Skeletal muscle tissue (tissue), 4 donors: Measurements from ENCODE around the gene AMMECR1L. TPM values are rescaled to one million over a fixed set of nuclear protein-coding genes. Genes with fewer than 3 reads are reported as not detected.
A peak's percentile ranks its signal among the peaks of the same experiment; 100 is the strongest.

ENCODE experiments used
- H3K27ac ChIP-seq: one replicate; pipeline ENCODE4 v1.7.0; 2013; ENCODE audit warnings: mild to moderate bottlenecking, low read depth, low read length, inconsistent platforms
- H3K27me3 ChIP-seq, 3 donors: one replicate each; pipeline ENCODE4 v1.7.0; 2013; ENCODE audit warnings: low read length in 3 of 3; ENCODE audit not compliant: control insufficient read depth in 3 of 3, insufficient read depth in 3 of 3
- H3K36me3 ChIP-seq, 3 donors: one replicate each; pipeline ENCODE4 v1.7.0; 2013; ENCODE audit warnings: low read length in 3 of 3; ENCODE audit not compliant: control insufficient read depth in 3 of 3, insufficient read depth in 3 of 3
- H3K4me1 ChIP-seq, 3 donors: one replicate each; pipeline ENCODE4 v1.7.0; 2013; ENCODE audit warnings: low read length in 3 of 3, mild to moderate bottlenecking in 3 of 3; ENCODE audit not compliant: control insufficient read depth in 3 of 3, insufficient read depth in 3 of 3
- H3K4me3 ChIP-seq, 3 donors: one replicate each; pipeline ENCODE4 v1.7.0; 2013; ENCODE audit warnings: low read length in 3 of 3
- H3K9ac ChIP-seq, 3 donors: one replicate each; pipeline ENCODE4 v1.7.0; 2013; ENCODE audit warnings: low read length in 3 of 3, mild to moderate bottlenecking in 3 of 3, moderate library complexity in 2 of 3, low read depth in 1 of 3
- H3K9me3 ChIP-seq, 3 donors: one replicate each; pipeline ENCODE4 v1.7.0; 2013; ENCODE audit warnings: low read length in 3 of 3; ENCODE audit not compliant: control insufficient read depth in 3 of 3
- total RNA-seq: library from RNA; depleted of rRNA; stranded (reverse); fragments of >200 nt; gene quantifications from one replicate; pipeline ENCODE4 v1.2.3, GENCODE V29; 2014
- donor health status: Osteomylitis.

Gene AMMECR1L
- total RNA-seq, 1 donor from 2014 or later, result 9.9 TPM

DNA sequence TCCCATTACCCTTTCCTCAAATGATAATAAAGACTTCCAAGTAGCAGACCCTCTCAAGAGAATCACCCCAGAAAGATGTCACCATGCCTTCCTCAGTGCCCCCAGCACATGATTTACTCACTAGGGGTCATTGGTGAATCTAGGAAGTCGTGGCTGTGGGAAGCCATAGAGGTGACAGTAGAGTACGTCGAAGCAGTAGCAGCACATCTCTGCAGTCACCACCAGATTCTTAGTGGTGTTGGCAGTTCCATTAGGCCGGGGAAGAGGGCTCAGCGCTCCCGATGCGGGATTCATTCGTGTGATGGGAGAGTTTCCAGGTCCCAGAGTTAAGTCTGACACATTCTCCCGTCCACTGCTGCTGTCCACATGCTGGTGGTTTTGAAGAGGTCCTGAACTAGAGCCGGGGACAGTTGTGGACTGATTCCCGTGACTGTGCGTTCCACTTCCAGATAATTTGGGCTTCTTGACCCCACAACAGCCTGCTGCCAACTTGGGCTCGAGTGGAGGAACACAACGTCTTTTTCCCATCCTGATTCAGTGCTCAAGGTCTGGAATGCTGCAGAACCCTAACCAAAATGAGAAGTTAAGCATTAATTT, 12.0 kb downstream of the AMMECR1L start:
- Histone ChIP-seq H3K36me3 (peaks cover 20 to 28% (median 24%) of the 10 kb centered on the region in 3 donors), H3K4me3 (no peak overlapping the region), H3K27me3 (no peaks in the 10 kb centered on the region), H3K4me1 (peaks cover 5 to 9% (median 8%) of the 10 kb centered on the region in 3 donors), H3K9me3 (no peaks in the 10 kb centered on the region), H3K9ac (no peak overlapping the region), H3K27ac (no peak overlapping the region)

DNA sequence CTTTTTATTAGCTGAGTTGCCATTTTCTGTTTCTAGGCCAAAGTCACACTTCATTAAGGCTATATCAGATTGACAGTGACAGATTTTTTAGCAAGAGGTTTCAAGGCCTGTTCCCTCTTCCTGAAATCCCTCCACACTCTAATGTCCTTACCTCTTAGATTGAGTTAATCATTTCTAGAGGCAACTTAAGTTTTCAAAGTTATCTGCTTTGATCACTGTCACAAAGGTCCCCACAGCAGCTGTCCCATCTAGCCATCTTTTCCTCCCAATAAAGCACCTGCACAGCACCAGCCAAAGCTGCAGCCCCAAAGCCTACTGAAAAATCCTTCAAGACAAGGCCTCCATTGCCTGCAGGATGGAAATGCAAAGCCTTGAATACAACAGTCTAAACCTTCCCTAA, 13.4 kb downstream of the AMMECR1L start:
- Histone ChIP-seq H3K27ac (no peak overlapping the region), H3K36me3 (peaks cover 25 to 36% (median 35%) of the 10 kb centered on the region in 3 donors), H3K4me3 (no peak overlapping the region), H3K9ac (no peak overlapping the region), H3K9me3 (no peaks in the 10 kb centered on the region), H3K27me3 (no peaks in the 10 kb centered on the region), H3K4me1 (peaks cover 5 to 9% (median 8%) of the 10 kb centered on the region in 3 donors)

DNA sequence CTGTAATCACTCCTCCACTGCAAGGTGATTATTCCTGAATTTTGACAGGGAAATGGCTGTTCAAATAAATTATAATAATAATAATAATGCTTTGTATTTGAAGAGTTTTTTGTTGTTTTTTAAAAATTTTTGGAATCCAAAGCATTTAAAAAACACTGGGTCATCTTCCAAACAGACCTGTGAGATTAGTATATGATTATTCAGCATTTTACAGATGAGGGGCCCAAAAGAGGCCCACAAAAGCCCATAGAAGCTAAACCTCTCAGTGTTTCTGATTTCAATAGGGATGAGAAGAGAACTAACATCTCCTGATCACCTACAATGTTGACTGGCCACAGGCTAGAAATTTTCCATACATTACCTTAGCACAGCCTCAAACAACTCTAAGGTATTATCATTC, 19.8 kb downstream of the AMMECR1L start:
- H3K4me1 ChIP-seq, result no peaks in the 10 kb centered on the region
- no peaks in the 10 kb centered on the region for H3K27me3 ChIP-seq
- no peaks in the 10 kb centered on the region for H3K9me3 ChIP-seq
- no peak overlapping the region for H3K27ac ChIP-seq
- no peak overlapping the region for H3K4me3 ChIP-seq
- H3K36me3 ChIP-seq, result peaks cover 42 to 62% (median 59%) of the 10 kb centered on the region in 3 donors
- H3K9ac ChIP-seq, result no peak overlapping the region

DNA sequence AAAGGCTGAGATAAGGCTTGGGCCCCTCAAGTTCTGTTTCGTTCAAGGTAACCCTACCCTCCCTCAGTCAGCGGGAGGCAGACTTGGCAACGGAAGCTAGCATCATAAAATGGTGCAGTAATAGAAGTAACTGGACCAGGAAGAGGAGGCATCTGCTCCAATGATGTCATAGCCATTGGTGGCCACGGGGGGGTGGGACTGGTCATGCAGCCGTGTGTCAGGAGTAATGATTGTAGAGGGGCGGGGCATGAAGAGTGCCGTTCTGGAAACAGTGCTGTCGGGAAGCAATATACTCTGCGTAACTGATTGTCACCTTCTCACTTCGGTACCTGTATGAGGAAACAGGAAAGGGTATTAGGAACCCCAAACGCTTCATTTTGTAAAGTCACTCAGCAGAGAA, 20.9 kb downstream of the AMMECR1L start:
- no peak overlapping the region for H3K9ac ChIP-seq
- H3K4me1 ChIP-seq, result peaks cover 1 to 3% (median 1%) of the 10 kb centered on the region in 3 donors
- no peak overlapping the region for H3K4me3 ChIP-seq
- H3K27ac ChIP-seq, result no peak overlapping the region
- H3K36me3 ChIP-seq, result peaks cover 42 to 55% (median 53%) of the 10 kb centered on the region in 3 donors
- no peaks in the 10 kb centered on the region for H3K9me3 ChIP-seq
- no peaks in the 10 kb centered on the region for H3K27me3 ChIP-seq

DNA sequence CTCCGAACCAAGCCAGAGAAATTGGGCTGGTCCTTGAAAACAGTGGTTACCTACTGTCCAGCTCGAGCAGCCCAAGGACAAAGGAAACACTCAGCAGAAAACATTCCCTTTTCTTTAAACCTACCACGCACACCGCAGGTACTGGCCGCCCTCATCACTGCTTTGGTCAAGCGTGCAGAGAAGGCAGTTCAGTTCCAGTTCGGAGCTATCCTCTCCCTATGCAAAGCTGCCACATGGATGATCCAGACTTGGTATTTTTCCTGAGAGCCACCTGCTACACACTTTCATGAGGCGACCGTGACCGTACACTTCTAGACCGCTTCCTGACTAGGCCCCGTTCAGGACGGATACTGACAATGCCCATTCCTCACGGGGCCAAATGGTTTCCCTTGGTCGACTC, 23.5 kb downstream of the AMMECR1L start:
- H3K36me3 ChIP-seq, result peaks cover 32 to 39% (median 36%) of the 10 kb centered on the region in 3 donors
- no peak overlapping the region for H3K9ac ChIP-seq

DNA sequence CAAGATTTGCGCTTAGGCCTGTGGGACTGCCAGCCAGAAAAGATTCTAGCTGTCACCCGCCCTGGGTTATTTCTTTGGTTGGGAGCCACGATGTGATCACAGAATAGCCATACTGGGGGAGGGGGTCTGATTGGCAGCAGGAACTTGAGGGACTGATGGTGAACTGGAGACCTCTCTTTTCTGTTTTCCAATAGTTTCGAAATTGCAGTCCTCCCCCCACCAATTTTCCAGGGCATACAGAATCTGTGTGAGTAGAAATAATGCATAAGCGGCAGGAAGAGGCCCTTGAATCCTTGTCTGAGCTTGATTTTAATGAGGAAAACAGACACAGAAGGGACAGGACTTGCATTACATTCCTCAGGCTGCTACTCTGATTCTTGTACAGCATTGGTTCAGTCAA, 25.6 kb downstream of the AMMECR1L start:
- no peak overlapping the region for H3K4me3 ChIP-seq
- no peak overlapping the region for H3K9ac ChIP-seq
- peaks cover 17 to 20% (median 18%) of the 10 kb centered on the region in 3 donors for H3K36me3 ChIP-seq
- H3K9me3 ChIP-seq, result no peaks in the 10 kb centered on the region
- peak overlapping the region; percentile 1 for H3K27ac ChIP-seq
- H3K4me1 ChIP-seq, result peaks cover 15 to 18% (median 16%) of the 10 kb centered on the region in 3 donors
- H3K27me3 ChIP-seq, result no peaks in the 10 kb centered on the region

More for the DNA sequence above, 23.5 kb downstream of the AMMECR1L start:
- Histone ChIP-seq H3K27me3 (no peaks in the 10 kb centered on the region), H3K4me3 (no peak overlapping the region), H3K27ac (no peak overlapping the region), H3K4me1 (peaks cover 6 to 10% (median 9%) of the 10 kb centered on the region in 3 donors), H3K9me3 (no peaks in the 10 kb centered on the region)

DNA sequence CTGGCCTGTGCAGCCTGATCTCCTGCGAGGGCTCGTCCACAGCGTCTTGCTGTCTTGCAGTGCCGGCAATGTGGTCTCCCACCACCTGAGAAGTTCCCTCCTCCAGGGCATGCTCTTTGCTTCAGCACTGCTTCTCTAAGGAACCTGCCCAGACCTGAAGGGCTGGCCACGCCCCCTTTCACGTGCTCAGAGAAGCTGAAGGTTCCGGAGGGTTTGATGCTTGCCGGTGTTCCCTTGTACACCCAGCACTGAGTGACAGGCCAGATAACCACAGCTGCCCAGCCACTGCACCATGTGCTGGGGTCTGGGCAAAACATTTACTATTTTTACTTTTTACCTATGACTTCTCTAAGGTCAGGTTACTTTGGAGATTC, 26.1 kb downstream of the AMMECR1L start:
- Histone ChIP-seq H3K9me3 (no peaks in the 10 kb centered on the region), H3K36me3 (peaks cover 13 to 16% (median 14%) of the 10 kb centered on the region in 3 donors), H3K4me1 (peaks cover 15 to 18% (median 16%) of the 10 kb centered on the region in 3 donors), H3K27ac (peak overlapping the region; percentile 1), H3K27me3 (no peaks in the 10 kb centered on the region), H3K9ac (no peak overlapping the region), H3K4me3 (no peak overlapping the region)

DNA sequence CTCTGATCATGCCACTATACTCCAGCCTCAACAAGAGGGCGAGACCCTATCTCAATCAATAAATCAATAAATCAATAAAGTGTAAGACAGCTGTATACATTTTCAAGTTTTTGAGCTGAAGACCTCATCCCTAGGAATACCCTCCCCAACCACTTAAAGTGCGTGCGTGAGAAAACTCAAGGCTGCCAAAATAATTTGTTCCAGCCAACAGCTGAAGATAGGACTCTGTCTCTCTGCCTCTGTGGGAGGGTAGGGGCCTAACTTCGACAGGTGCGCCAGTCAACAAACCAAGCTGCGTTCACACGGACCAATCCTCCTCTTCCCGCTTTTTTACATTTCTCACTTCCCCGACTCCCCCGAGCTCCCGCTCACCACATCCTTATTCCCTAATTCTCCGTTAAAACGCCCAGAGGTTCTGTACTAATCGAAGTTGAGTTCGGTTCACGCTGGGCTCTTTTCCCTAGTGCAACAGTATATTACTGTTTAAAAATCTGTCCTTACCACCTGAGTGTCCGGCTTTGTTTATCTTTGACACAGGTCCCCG, 28.4 kb downstream of the AMMECR1L start:
- Histone ChIP-seq H3K9ac (peak overlapping the region; percentile 87 to 94 (median 93)), H3K4me1 (peaks cover 15 to 18% (median 16%) of the 10 kb centered on the region in 3 donors), H3K9me3 (no peaks in the 10 kb centered on the region), H3K27ac (peak overlapping the region; percentile 65), H3K4me3 (peak overlapping the region; percentile 95 to 98 (median 96)), H3K27me3 (no peaks in the 10 kb centered on the region), H3K36me3 (peaks cover 2 to 6% (median 2%) of the 10 kb centered on the region in 3 donors)

DNA sequence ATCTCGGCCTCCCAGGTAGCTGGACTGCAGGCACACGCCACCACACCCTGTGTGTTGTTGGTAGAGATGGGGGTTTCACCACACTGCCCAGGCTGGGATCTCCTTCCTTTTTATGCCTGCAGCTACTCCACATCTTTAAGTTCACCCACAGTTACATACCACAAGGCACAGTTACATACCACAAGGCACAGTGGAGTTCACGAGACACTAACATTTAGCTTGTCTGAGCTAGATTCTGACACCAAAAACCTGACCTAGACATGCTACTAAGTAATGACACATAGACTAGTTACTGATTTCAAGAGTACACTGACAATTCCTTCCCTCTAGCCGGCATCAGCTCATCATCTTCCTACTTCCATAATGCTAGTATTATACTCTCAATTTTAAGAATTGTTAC, 32.1 kb downstream of the AMMECR1L start:
- Histone ChIP-seq H3K4me1 (peaks cover 9 to 12% (median 11%) of the 10 kb centered on the region in 3 donors), H3K36me3 (peaks cover 13 to 24% (median 23%) of the 10 kb centered on the region in 3 donors), H3K4me3 (no peak overlapping the region), H3K9me3 (no peaks in the 10 kb centered on the region), H3K27ac (no peak overlapping the region), H3K9ac (no peak overlapping the region), H3K27me3 (no peaks in the 10 kb centered on the region)

DNA sequence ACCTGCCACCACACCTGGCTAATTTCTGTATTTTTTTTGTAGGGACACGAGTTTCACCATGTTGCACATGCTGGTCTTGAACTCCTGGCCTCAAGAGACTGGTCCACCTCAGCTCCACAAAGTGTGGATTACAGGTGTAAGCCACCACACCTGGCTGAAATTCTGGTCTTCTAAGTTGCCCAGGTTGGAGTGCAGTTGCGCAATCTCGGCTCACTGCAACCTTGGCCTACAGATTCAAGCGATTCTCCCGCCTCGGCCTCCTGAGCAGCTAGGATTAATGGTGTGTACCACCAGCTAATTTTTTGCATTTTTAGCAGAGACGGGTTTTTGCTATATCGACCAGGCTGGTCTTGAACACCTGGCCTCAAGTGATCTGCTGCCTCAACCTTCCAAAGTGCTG, 33.4 kb downstream of the AMMECR1L start:
- Histone ChIP-seq H3K9ac (no peak overlapping the region), H3K4me1 (peaks cover 7 to 12% (median 8%) of the 10 kb centered on the region in 3 donors), H3K27me3 (no peaks in the 10 kb centered on the region), H3K4me3 (no peak overlapping the region), H3K27ac (no peak overlapping the region), H3K9me3 (no peaks in the 10 kb centered on the region), H3K36me3 (peaks cover 16 to 32% (median 30%) of the 10 kb centered on the region in 3 donors)
